Cardiac muscle cell (in vitro differentiated cells and primary cell): ENCODE data around the gene POU4F1. TPM values are rescaled to one million over a fixed set of nuclear protein-coding genes. Genes with fewer than 3 reads are reported as not detected.
A peak's percentile ranks its signal among the peaks of the same experiment; 100 is the strongest.

Experiments
- DNase-seq, 2 donors: peaks; one replicate each; pipeline versions ENCODE4 v3.0.0 to v3.0.0-alpha.2; 2010 to 2017; ENCODE audit warnings: low read depth in 1 of 2, low spot score in 1 of 2
- H3K27ac ChIP-seq: fragments of 200-600 bp; sonication (generic); 2 replicates; pipeline ENCODE4 v1.5.1; 2016
- H3K27me3 ChIP-seq: fragments of 200-600 bp; sonication (generic); 2 replicates; pipeline ENCODE4 v1.6.0; 2016; ENCODE audit warnings: control low read depth
- H3K36me3 ChIP-seq: fragments of 200-600 bp; sonication (generic); 2 replicates; pipeline ENCODE4 v1.5.1; 2016; ENCODE audit warnings: control low read depth
- H3K4me1 ChIP-seq: fragments of 200-600 bp; sonication (generic); 2 replicates; pipeline ENCODE4 v1.8.1; 2017; ENCODE audit warnings: low read depth, mild to moderate bottlenecking, mixed run types
- H3K4me3 ChIP-seq: fragments of 200-600 bp; sonication (generic); 2 replicates; pipeline ENCODE4 v1.5.1; 2016; ENCODE audit warnings: mild to moderate bottlenecking
- H3K9me3 ChIP-seq: fragments of 200-600 bp; sonication (generic); 2 replicates; pipeline ENCODE4 v1.5.1; 2017; ENCODE audit warnings: low read depth, mild to moderate bottlenecking, control low read depth
- polyA plus RNA-seq: library from polyadenylated mRNA; unstranded; fragments of >200 nt; fragmentation: Nextera tagmentation; extraction: Ambion mirVana; gene quantifications from 2 replicates; pipeline ENCODE4 v1.2.1, GENCODE V29; 2016
- total RNA-seq: library from RNA; depleted of rRNA; stranded (reverse); fragments of >200 nt; gene quantifications from 2 replicates; pipeline ENCODE4 v1.2.3, GENCODE V29; 2016
- TF ChIP-seq, protein P1 (sequence below): IDR thresholded peaks from 2 replicates; pipeline ENCODE4 v1.5.1; 2012; ENCODE audit warnings: low read depth, mild to moderate bottlenecking, low read length

POU4F1 gene
- total and polyA plus RNA-seq, 2 experiments from 2014 or later = 0.11 TPM; not detected in 1

DNA sequence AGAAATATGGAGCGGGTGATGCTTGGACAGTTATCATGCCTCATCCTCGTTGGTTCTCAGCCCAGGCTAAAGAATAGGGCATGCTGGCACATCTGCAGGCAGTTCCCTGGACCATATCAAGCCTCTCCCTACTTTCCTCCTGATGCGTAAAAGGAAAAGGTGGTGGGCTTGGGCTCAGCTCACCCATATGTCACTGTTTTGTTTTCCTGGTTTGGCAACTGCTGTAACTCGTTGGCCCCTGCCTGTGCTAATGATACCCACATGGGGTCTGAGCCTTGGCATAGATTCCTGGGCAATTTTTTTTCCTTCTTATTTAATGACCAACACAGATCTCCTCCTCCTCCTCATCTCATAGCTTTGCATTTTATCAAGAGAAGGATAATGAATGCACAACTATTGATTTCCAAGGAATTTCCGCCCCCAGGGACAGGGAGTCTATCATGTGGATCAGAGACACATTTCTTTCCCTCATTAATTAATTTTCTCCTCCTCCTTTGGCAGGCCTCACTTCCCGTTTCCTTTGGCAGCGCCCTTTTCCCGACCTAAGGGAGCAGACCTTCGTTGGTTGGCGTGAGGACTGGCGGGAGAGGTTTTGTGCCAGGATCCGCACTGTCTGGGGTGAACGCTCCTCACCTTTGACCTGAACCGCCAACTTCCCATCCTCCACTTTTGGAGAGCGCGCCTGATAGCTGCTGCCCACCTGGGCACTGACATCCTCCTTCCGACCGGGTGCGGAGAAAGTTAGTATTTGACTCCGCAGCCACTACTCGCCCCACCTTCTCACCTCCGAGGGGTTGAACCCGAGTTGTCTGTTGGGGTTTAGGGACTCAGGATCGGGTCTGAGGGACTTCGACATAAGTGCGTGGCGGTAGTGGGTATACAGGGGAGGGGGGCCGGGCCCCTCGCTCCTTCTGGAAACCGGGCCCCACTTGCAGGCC lies 3.4 kb upstream of the POU4F1 start:
- H3K36me3 ChIP-seq = no peaks in the 10 kb centered on the region
- TF ChIP-seq, protein P1, sequence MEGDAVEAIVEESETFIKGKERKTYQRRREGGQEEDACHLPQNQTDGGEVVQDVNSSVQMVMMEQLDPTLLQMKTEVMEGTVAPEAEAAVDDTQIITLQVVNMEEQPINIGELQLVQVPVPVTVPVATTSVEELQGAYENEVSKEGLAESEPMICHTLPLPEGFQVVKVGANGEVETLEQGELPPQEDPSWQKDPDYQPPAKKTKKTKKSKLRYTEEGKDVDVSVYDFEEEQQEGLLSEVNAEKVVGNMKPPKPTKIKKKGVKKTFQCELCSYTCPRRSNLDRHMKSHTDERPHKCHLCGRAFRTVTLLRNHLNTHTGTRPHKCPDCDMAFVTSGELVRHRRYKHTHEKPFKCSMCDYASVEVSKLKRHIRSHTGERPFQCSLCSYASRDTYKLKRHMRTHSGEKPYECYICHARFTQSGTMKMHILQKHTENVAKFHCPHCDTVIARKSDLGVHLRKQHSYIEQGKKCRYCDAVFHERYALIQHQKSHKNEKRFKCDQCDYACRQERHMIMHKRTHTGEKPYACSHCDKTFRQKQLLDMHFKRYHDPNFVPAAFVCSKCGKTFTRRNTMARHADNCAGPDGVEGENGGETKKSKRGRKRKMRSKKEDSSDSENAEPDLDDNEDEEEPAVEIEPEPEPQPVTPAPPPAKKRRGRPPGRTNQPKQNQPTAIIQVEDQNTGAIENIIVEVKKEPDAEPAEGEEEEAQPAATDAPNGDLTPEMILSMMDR = no peak
- H3K4me3 ChIP-seq = no peak overlapping the region
- H3K27ac ChIP-seq = no peak overlapping the region
- H3K9me3 ChIP-seq = no peaks in the 10 kb centered on the region
- no peak for DNase-seq
- peaks cover 99% of the 10 kb centered on the region for H3K27me3 ChIP-seq
- peaks cover 14% of the 10 kb centered on the region for H3K4me1 ChIP-seq

DNA sequence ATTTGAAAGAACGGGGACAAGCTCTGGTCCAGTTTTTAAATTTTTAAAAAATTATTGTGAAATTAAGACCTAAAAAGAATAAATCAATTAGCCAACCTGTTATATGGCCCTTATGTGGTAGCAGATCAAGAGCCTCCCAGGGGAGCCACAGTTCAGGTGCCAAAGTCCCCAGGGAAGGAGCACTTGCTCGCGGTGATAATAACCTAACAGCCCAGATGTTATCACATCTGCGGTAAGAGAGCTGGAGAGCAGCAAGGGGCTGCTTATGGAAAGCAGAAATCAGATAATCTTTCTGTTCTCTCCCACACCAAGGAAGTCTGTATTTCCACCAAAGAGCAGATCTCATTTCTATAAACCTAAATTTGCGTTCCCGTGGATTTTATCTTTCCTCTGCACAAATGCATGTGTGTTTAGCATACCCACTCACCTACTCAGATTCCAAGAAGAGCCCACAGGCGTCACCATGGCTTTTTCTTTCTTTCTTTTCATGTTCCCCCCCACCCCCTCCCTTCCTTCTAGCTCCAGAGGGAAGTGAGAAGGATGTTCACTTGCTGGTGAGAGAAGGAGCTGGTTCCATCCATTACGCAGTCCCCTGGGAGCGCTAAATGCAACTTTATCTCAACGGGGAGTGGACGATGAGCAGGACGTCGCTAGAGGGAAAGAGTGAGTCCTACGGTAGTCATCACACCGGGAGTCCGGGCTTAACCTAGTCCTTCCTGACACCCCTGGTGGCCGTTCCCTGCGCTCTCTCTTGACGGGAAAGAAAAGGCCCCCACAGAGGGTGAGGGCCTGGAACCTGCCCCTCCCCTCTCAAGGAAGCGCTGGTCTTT lies 1.6 kb upstream of the POU4F1 start:
- H3K36me3 ChIP-seq = no peaks in the 10 kb centered on the region
- H3K4me3 ChIP-seq = no peak overlapping the region
- no peak overlapping the region for H3K27ac ChIP-seq
- H3K27me3 ChIP-seq = peaks cover 99% of the 10 kb centered on the region
- TF ChIP-seq, protein P1 = no peak
- no peaks in the 10 kb centered on the region for H3K9me3 ChIP-seq
- DNase-seq = no peak
- peaks cover 14% of the 10 kb centered on the region for H3K4me1 ChIP-seq

DNA sequence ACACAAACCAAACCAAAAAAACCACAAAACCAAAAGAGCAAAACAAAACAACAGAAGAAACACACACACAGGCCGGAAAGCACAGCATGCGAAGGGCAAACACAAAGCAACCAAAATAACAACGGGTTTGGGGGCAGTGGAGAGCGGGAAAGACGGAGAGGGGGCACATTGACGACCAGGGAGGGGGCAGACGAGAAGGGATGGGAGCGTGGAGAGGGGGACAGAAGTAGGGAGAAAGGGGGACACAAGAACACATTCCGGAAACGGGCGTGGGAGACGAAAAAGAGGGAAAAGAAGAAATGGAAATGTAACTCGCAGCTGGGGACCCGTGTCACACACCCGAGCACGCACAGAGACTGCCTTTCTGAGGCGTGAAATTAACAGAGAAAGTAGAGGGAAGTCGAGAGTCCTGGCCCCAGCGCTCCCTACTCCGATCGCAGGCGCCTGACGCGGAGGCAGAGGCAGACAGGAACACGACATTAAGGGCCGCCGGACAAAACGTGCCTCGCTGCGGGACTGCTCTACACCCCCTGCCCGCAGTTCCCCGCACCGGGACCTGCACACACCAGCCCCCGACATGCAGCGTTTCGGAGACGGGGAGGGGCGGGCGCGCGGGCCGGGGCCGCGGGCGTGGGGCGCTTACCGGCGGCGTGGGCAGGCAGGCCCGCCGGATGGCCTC lies 652 bp downstream of the POU4F1 start:
- Histone ChIP-seq H3K4me3 (peak overlapping the region; percentile 24), H3K27ac (no peak overlapping the region), H3K9me3 (no peaks in the 10 kb centered on the region), H3K27me3 (peaks cover 99% of the 10 kb centered on the region), H3K36me3 (no peaks in the 10 kb centered on the region), H3K4me1 (peaks cover 4% of the 10 kb centered on the region)
- DNase-seq = no peak
- TF ChIP-seq, protein P1 = no peak

DNA sequence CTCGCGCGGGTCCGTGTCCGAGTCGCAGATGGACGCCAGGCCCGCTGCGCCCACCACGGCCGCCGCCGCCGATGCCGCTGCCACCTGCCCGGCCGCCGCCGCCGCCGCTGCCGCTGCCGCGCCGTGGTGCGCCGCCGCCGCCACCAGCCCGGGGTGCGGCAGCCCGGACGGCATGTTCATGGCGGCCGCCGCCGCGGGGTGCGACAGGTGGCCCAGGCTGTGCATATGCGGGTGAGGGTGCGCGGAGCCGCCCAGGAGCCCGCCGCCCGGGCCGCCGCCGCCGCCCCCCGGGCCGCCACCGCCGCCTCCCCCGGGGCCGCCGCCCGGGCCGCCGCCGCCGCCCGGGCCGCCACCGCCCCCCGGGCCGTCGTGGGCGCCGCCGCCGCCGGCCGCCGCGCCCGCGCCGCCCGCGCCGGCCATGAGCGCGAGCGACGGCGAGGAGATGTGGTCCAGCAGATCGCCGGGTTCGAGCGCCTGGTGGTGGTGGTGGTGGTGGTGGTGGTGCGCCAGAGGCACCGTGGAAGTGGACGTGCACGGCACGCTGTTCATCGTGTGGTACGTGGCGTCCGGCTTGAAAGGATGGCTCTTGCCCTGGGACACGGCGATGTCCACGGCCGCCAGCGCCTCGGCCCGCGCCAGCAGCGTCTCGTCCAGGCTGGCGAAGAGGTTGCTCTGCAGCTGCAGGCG lies 1.3 kb downstream of the POU4F1 start:
- Histone ChIP-seq H3K4me1 (peaks cover 5% of the 10 kb centered on the region), H3K27ac (no peak overlapping the region), H3K4me3 (peak overlapping the region; percentile 20), H3K27me3 (peaks cover 99% of the 10 kb centered on the region), H3K36me3 (no peaks in the 10 kb centered on the region), H3K9me3 (no peaks in the 10 kb centered on the region)
- DNase-seq = no peak
- TF ChIP-seq, protein P1 = no peak
